Panc1 (cell line): ENCODE results near the gene PAX7.

Experiments
- CTCF ChIP-seq: fragments of 450-650 bp; IDR thresholded peaks from 2 replicates; pipeline ENCODE4 v1.5.1; 2017; ENCODE audit warnings: mild to moderate bottlenecking
- POLR2AphosphoS5 ChIP-seq: IDR thresholded peaks from 2 replicates; pipeline ENCODE4 v1.6.1; 2012; ENCODE audit warnings: mild to moderate bottlenecking, low read depth, low read length, moderate library complexity
- REST ChIP-seq, 2 experiments: IDR thresholded peaks; 2 replicates each; pipeline ENCODE4 v1.6.1; 2011 to 2012; ENCODE audit warnings: low read depth in 2 of 2, control low read depth in 1 of 2, low read length in 1 of 2, mild to moderate bottlenecking in 1 of 2, moderate library complexity in 1 of 2; ENCODE audit not compliant: insufficient read depth in 1 of 2

DNA sequence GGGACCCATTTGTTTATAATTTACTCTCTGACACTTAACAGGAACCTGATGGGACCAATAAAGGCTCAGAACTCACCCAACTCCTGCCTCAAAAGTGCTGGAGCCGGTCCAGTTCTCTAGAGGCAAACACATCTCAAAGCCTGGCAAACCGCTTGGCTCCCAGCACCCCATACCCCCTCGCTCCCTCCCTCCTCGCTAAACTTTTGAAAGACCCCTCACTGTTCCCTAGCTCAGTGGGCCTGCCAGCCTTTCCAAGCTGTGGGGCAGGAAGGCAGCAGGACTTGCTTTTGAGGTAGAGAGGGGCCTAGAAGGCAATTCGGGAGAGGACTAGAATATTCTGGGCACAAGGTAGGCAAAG lies 40.2 kb downstream of the PAX7 start:
- TF ChIP-seq CTCF (no peak), REST (IDR thresholded peaks at IDR 0.05; ENCODE audit: insufficient read depth in 1 of 2, low read depth in 2 of 2, low read length in 1 of 2) (no peak), POLR2AphosphoS5 (no peak)
